H1 (cell line): ENCODE results near the gene PTPN1. TPM values are rescaled to one million over a fixed set of nuclear protein-coding genes. Genes with fewer than 3 reads are reported as not detected.

ENCODE experiments used
- CTCF ChIA-PET: fragments of 300-600 bp; sonication (Branson Sonifier 250); formaldehyde crosslinking; loops from one replicate; lab custom pipeline; 2021; ENCODE audit not compliant: partially characterized antibody; lab: Charles Lee
- POLR2A ChIA-PET: fragments of 300-600 bp; sonication (Branson Sonifier 250); formaldehyde crosslinking; loops from one replicate; lab custom pipeline; 2021; ENCODE audit warnings: inconsistent platforms; ENCODE audit not compliant: partially characterized antibody; lab: Charles Lee
- DNase-seq, 2 experiments: peaks; one replicate each; pipeline versions ENCODE4 v3.0.0 to v3.0.0-alpha.2; 2010 to 2022; ENCODE audit warnings: low spot score in 2 of 2, low read depth in 1 of 2, mixed read lengths in 1 of 2
- FAIRE-seq: peaks from 2 replicates; lab custom pipeline; 2011; peaks lifted over from hg19 to GRCh38; lab: Jason Lieb, UNC
- H2AFZ ChIP-seq: 2 replicates; pipeline ENCODE4 v1.8.1; 2012; ENCODE audit warnings: low read length, inconsistent platforms
- H2AK5ac ChIP-seq: 2 replicates; pipeline ENCODE4 v1.6.1; 2013; ENCODE audit warnings: low read depth, low read length
- H2BK120ac ChIP-seq: replicated peaks from 2 replicates; pipeline ENCODE3; 2013; ENCODE audit warnings: low read depth, low read length, inconsistent platforms
- H2BK12ac ChIP-seq: 2 replicates; pipeline ENCODE4 v1.6.1; 2013; ENCODE audit warnings: low read depth, low read length
- H2BK15ac ChIP-seq: 2 replicates; pipeline ENCODE4 v1.6.1; 2013; ENCODE audit warnings: low read length
- H2BK20ac ChIP-seq: 2 replicates; pipeline ENCODE4 v1.6.1; 2013; ENCODE audit warnings: low read length
- H2BK5ac ChIP-seq: 2 replicates; pipeline ENCODE4 v1.6.1; 2013; ENCODE audit warnings: low read depth, low read length
- H3K14ac ChIP-seq: 2 replicates; pipeline ENCODE4 v1.6.1; 2013; ENCODE audit warnings: inconsistent platforms; ENCODE audit not compliant: insufficient read length
- H3K18ac ChIP-seq: 2 replicates; pipeline ENCODE4 v1.6.1; 2013; ENCODE audit warnings: low read length; ENCODE audit errors: extremely low read depth
- H3K23ac ChIP-seq: 2 replicates; pipeline ENCODE4 v1.6.1; 2013; ENCODE audit warnings: inconsistent platforms; ENCODE audit not compliant: insufficient read length
- H3K23me2 ChIP-seq: 2 replicates; pipeline ENCODE4 v1.6.1; 2013; ENCODE audit warnings: low read depth, low read length
- H3K27ac ChIP-seq: 2 replicates; pipeline ENCODE4 v1.6.1; 2011; ENCODE audit warnings: low read depth, low read length, inconsistent platforms
- H3K27me3 ChIP-seq, 4 experiments: replicated peaks in 1 of 4; 1 replicate in 1 of 4; 2 replicates in 3 of 4; pipeline versions ENCODE4 v1.6.1 to v1.8.1; 2011 to 2013; ENCODE audit warnings: low read length in 3 of 4, mild to moderate bottlenecking in 3 of 4, inconsistent platforms in 2 of 4, mixed read lengths in 2 of 4, moderate library complexity in 1 of 4; ENCODE audit not compliant: control insufficient read depth in 3 of 4, insufficient read depth in 3 of 4; ENCODE audit errors: extremely low read depth in 1 of 4
- H3K36me3 ChIP-seq, 4 experiments: 2 replicates each; pipeline versions ENCODE4 v1.6.1 to v1.8.1; 2011 to 2013; ENCODE audit warnings: mild to moderate bottlenecking in 4 of 4, low read length in 3 of 4, moderate library complexity in 2 of 4, control low read depth in 1 of 4, inconsistent platforms in 1 of 4; ENCODE audit not compliant: insufficient read depth in 4 of 4, control insufficient read depth in 2 of 4
- H3K4ac ChIP-seq: replicated peaks from 2 replicates; pipeline ENCODE3; 2013; ENCODE audit warnings: low read length, low read depth, mixed read lengths, inconsistent platforms; ENCODE audit not compliant: insufficient read length
- H3K4me1 ChIP-seq, 4 experiments: replicated peaks in 1 of 4; 1 replicate in 1 of 4; 2 replicates in 3 of 4; pipeline versions ENCODE4 v1.6.1 to v1.8.1; 2011 to 2013; ENCODE audit warnings: low read length in 3 of 4, inconsistent platforms in 2 of 4, mixed read lengths in 1 of 4; ENCODE audit not compliant: insufficient read depth in 4 of 4, control insufficient read depth in 3 of 4
- H3K4me2 ChIP-seq, 2 experiments: 2 replicates each; pipeline versions ENCODE4 v1.6.1 to v1.8.1; 2011 to 2013; ENCODE audit warnings: low read depth in 2 of 2, low read length in 2 of 2, control low read depth in 1 of 2, inconsistent platforms in 1 of 2, mild to moderate bottlenecking in 1 of 2; ENCODE audit not compliant: insufficient read depth in 1 of 2
- H3K4me3 ChIP-seq, 4 experiments: fragments of 200-600, 300-600 bp in 1 of 4; sonication (generic), shearing (Covaris generic), sonication (Bioruptor Twin) in 1 of 4; 2 replicates each; pipeline versions ENCODE4 v1.5.1 to v1.8.1; 2011 to 2016; ENCODE audit warnings: low read length in 4 of 4, low read depth in 3 of 4, control low read depth in 2 of 4, inconsistent platforms in 2 of 4, mild to moderate bottlenecking in 2 of 4, mixed read lengths in 1 of 4, moderate library complexity in 1 of 4; ENCODE audit not compliant: insufficient read depth in 2 of 4; ENCODE audit errors: extremely low read depth in 1 of 4
- H3K56ac ChIP-seq: replicated peaks from 2 replicates; pipeline ENCODE3; 2013; ENCODE audit warnings: low read depth, mild to moderate bottlenecking, mixed read lengths, low read length, inconsistent platforms; ENCODE audit not compliant: insufficient read length
- H3K79me1 ChIP-seq: 2 replicates; pipeline ENCODE4 v1.6.1; 2013; ENCODE audit warnings: low read depth, low read length, control low read depth
- H3K79me2 ChIP-seq, 2 experiments: 2 replicates each; pipeline versions ENCODE4 v1.6.1 to v1.8.1; 2012 to 2013; ENCODE audit warnings: low read length in 2 of 2, mild to moderate bottlenecking in 2 of 2, inconsistent platforms in 1 of 2; ENCODE audit not compliant: insufficient read depth in 2 of 2, control insufficient read depth in 1 of 2
- H3K9ac ChIP-seq, 4 experiments: replicated peaks in 1 of 4; 1 replicate in 1 of 4; 2 replicates in 3 of 4; pipeline versions ENCODE4 v1.6.1 to v1.8.1; 2011 to 2013; ENCODE audit warnings: low read depth in 3 of 4, low read length in 3 of 4, control low read depth in 2 of 4, mild to moderate bottlenecking in 2 of 4, moderate library complexity in 2 of 4, inconsistent platforms in 1 of 4; ENCODE audit errors: extremely low read depth in 1 of 4
- H3K9me3 ChIP-seq, 2 experiments: 2 replicates each; pipeline versions ENCODE4 v1.6.1 to v1.8.1; 2012 to 2013; ENCODE audit warnings: mild to moderate bottlenecking in 2 of 2, moderate library complexity in 2 of 2, control low read depth in 1 of 2, inconsistent platforms in 1 of 2, low read depth in 1 of 2, low read length in 1 of 2, mixed read lengths in 1 of 2; ENCODE audit not compliant: insufficient read depth in 2 of 2
- H4K20me1 ChIP-seq, 2 experiments: replicated peaks in 1 of 2; 2 replicates each; pipeline versions ENCODE3 to v1.8.1; 2011 to 2013; ENCODE audit warnings: inconsistent platforms in 2 of 2, low read length in 2 of 2, mild to moderate bottlenecking in 1 of 2; ENCODE audit not compliant: insufficient read depth in 2 of 2, control insufficient read depth in 1 of 2
- H4K5ac ChIP-seq: 2 replicates; pipeline ENCODE4 v1.6.1; 2013; ENCODE audit warnings: low read length, low read depth, mixed read lengths, inconsistent platforms; ENCODE audit not compliant: insufficient read length
- H4K8ac ChIP-seq: 2 replicates; pipeline ENCODE4 v1.8.0; 2013; ENCODE audit warnings: mild to moderate bottlenecking, moderate library complexity, low read length, inconsistent platforms; ENCODE audit not compliant: insufficient read depth; ENCODE audit errors: extremely low read depth
- H4K91ac ChIP-seq: replicated peaks from 2 replicates; pipeline ENCODE3; 2013; ENCODE audit warnings: low read length, mixed read lengths, inconsistent platforms; ENCODE audit not compliant: insufficient read length
- ATF3 ChIP-seq: IDR thresholded peaks from 2 replicates; pipeline ENCODE4 v1.6.1; 2011; ENCODE audit warnings: low read depth, mild to moderate bottlenecking, low read length; ENCODE audit not compliant: insufficient read depth
- BCL11A ChIP-seq, 2 experiments: IDR thresholded peaks; one replicate each; pipeline ENCODE4 v1.6.1; 2011; ENCODE audit warnings: low read depth in 2 of 2, low read length in 2 of 2, mild to moderate bottlenecking in 2 of 2
- CREB1 ChIP-seq: IDR thresholded peaks from 2 replicates; pipeline ENCODE4 v1.6.1; 2012; ENCODE audit warnings: inconsistent platforms
- CTBP2 ChIP-seq: IDR thresholded peaks from 2 replicates; pipeline ENCODE4 v1.7.0; 2011; ENCODE audit warnings: borderline replicate concordance, mild to moderate bottlenecking, moderate library complexity, mixed read lengths, low read length; ENCODE audit not compliant: insufficient read depth, insufficient read length
- EZH2 ChIP-seq: fragments of 200-600 bp; sonication (generic); IDR thresholded peaks from 2 replicates; pipeline ENCODE4 v1.7.1; 2012; ENCODE audit warnings: low read depth, mild to moderate bottlenecking, moderate library complexity, low read length, inconsistent platforms; ENCODE audit not compliant: severe bottlenecking
- JUND ChIP-seq: IDR thresholded peaks from 2 replicates; pipeline ENCODE4 v1.6.1; 2011; ENCODE audit warnings: mild to moderate bottlenecking, improper control_type of control experiment, low read length
- KDM5A ChIP-seq: fragments of 200-600 bp; IDR thresholded peaks from 2 replicates; pipeline ENCODE4 v1.7.1; 2012; ENCODE audit warnings: mild to moderate bottlenecking, low read length, inconsistent platforms, mixed read lengths
- NANOG ChIP-seq: IDR thresholded peaks from 2 replicates; pipeline ENCODE4 v1.6.1; 2011; ENCODE audit warnings: low read length, low read depth, mild to moderate bottlenecking, inconsistent platforms; ENCODE audit not compliant: insufficient read depth, poor library complexity, severe bottlenecking
- PHF8 ChIP-seq: fragments of 200-600 bp; sonication (generic); conservative IDR thresholded peaks from 2 replicates; pipeline ENCODE4 v1.7.1; 2012; ENCODE audit warnings: low read depth, mild to moderate bottlenecking, inconsistent platforms, low read length, moderate library complexity
- POLR2AphosphoS5 ChIP-seq: IDR thresholded peaks from 2 replicates; pipeline ENCODE4 v1.6.1; 2011; ENCODE audit warnings: low read depth, low read length
- RAD21 ChIP-seq, 2 experiments: IDR thresholded peaks in 1 of 2; conservative IDR thresholded peaks in 1 of 2; 2 replicates each; pipeline ENCODE4 v1.6.1; 2011; ENCODE audit warnings: low read depth in 2 of 2, low read length in 2 of 2, improper control_type of control experiment in 1 of 2, inconsistent platforms in 1 of 2, mild to moderate bottlenecking in 1 of 2, moderate library complexity in 1 of 2
- RBBP5 ChIP-seq: IDR thresholded peaks from 2 replicates; pipeline ENCODE4 v1.7.1; 2012; ENCODE audit warnings: low read depth, mild to moderate bottlenecking, inconsistent platforms, low read length, moderate library complexity, borderline replicate concordance
- SRF ChIP-seq: IDR thresholded peaks from 2 replicates; pipeline ENCODE4 v1.6.1; 2011; ENCODE audit warnings: mild to moderate bottlenecking, low read depth, low read length, moderate library complexity
- TCF12 ChIP-seq: IDR thresholded peaks from 2 replicates; pipeline ENCODE4 v1.6.1; 2011; ENCODE audit warnings: low read depth, mild to moderate bottlenecking, low read length
- WGBS, 2 experiments: shearing (Covaris generic) in 1 of 2; methylation state at CpG; one replicate each; pipeline versions ENCODE4 v1.1.6 to v1.1.7; 2013 to 2015; ENCODE audit warnings: low lambda C conversion rate in 2 of 2, mixed read lengths in 2 of 2, inconsistent platforms in 1 of 2, low coverage in 1 of 2, missing lambda C conversion rate in 1 of 2; ENCODE audit not compliant: insufficient replicate concordance in 2 of 2, insufficient coverage in 1 of 2, insufficient read length in 1 of 2; ENCODE audit errors: extremely low coverage in 1 of 2, missing lambda C conversion rate in 1 of 2; 5-methylcytosine and 5-hydroxymethylcytosine counted together
- polyA plus RNA-seq, 7 experiments: library from polyadenylated mRNA; depleted of rRNA in 3 of 7; stranded (reverse) in 5 of 7; unstranded in 2 of 7; fragments of >200 nt in 5 of 7; fragments of 200-250 nt in 2 of 7; gene quantifications; 1 replicate in 5 of 7; 2 replicates in 1 of 7; 4 replicates in 1 of 7; pipeline versions ENCODE4 v1.2.1 to v1.2.3, GENCODE V29; 2011 to 2013; ENCODE audit warnings: missing spikeins in 2 of 7, mixed read lengths in 2 of 7
- total RNA-seq: library from RNA; stranded (reverse); fragmentation: NEBNext Ultra II Directional; extraction: Animal tissue kit (Norgen Biotek cat#: 25700); gene quantifications from 2 replicates; pipeline ENCODE4 v1.2.1, GENCODE V29; 2021

The PTPN1 gene
- total and polyA plus RNA-seq, 2 of the 8 experiments (the other 6 are each of a cell fraction or from before 2014, with no cell fraction given), result 18.6 to 32.1 TPM

- no peak overlapping the region for H2BK12ac ChIP-seq
- peaks cover 2 to 19% (median 12%) of the 10 kb centered on the region in 4 experiments; a peak in 6 of 8 replicates for H3K36me3 ChIP-seq
- no peak overlapping the region for H3K4me3 ChIP-seq
- no peaks in the 10 kb centered on the region for H3K9me3 ChIP-seq
- FAIRE-seq (no peak), DNase-seq (no peak)
- no peaks in the 10 kb centered on the region for H3K4me1 ChIP-seq
- H3K56ac ChIP-seq, result no peak overlapping the region
- H3K4ac ChIP-seq, result no peak overlapping the region
- no peak overlapping the region for H4K8ac ChIP-seq
- H2BK5ac ChIP-seq, result no peak overlapping the region
- H4K91ac ChIP-seq, result no peak overlapping the region
- ChIA-PET CTCF (interaction anchor here (0.7 to 5.1 kb wide), 7 partner anchors 9 to 106 kb away, joined by 3 to 36 read pairs (median 3); no protein-coding TSS in a partner anchor), POLR2A (no interaction called here)
- no peaks in the 10 kb centered on the region for H3K23me2 ChIP-seq
- peaks cover 2 to 6% of the 10 kb centered on the region in 2 experiments for H4K20me1 ChIP-seq
- H2BK15ac ChIP-seq, result no peak overlapping the region
- no peak overlapping the region for H2BK120ac ChIP-seq
- no peak overlapping the region for H3K4me2 ChIP-seq
- no peak overlapping the region for H3K9ac ChIP-seq
- H2BK20ac ChIP-seq, result no peak overlapping the region
- no peaks in the 10 kb centered on the region for H3K79me2 ChIP-seq
- WGBS, 2 experiments, result 93% methylated on average over 2 of the region's 2 CpGs; no CpG with 5 or more reads in 1 of the 2 experiments
- H4K5ac ChIP-seq, result no peak overlapping the region
- no peaks in the 10 kb centered on the region for H3K79me1 ChIP-seq
- H3K23ac ChIP-seq, result no peak overlapping the region
- no peak overlapping the region for H3K14ac ChIP-seq
- H3K18ac ChIP-seq, result no peak overlapping the region
- no peak overlapping the region for H2AFZ ChIP-seq
- no peak overlapping the region for H3K27ac ChIP-seq
- no peak overlapping the region for H2AK5ac ChIP-seq
- no peaks in the 10 kb centered on the region for H3K27me3 ChIP-seq
- TF ChIP-seq EZH2 (no peak), NANOG (no peak), POLR2AphosphoS5 (no peak), RBBP5 (no peak), ATF3 (no peak), KDM5A (no peak), TCF12 (no peak), CREB1 (no peak), SRF (no peak), PHF8 (no peak), BCL11A (IDR thresholded peaks at IDR 0.05; ENCODE audit: low read depth in 2 of 2, low read length in 2 of 2) (no peak), JUND (no peak), CTBP2 (no peak), RAD21 (IDR thresholded peaks at IDR 0.05 in 1 of 2, conservative IDR thresholded peaks at IDR 0.05 in 1 of 2; ENCODE audit: low read depth in 2 of 2, low read length in 2 of 2) (no peak)
Measured at GRCh38 chr20:50584687-50585086, 74.5 kb downstream of the PTPN1 start.
